Uterus (tissue), 4 donors: Measurements from ENCODE around the gene SLC5A12. TPM values are rescaled to one million over a fixed set of nuclear protein-coding genes. Genes with fewer than 3 reads are reported as not detected.

Experiments
- DNase-seq, 2 donors: peaks; one replicate each; pipeline ENCODE4 v3.0.0-alpha.2; 2019 to 2020
- H3K27ac ChIP-seq, 2 donors: fragments of 200-600 bp; sonication (generic); 1 replicate in 1 of 2; 2 replicates in 1 of 2; pipeline ENCODE4 v1.5.1; 2016 to 2018
- H3K27me3 ChIP-seq, 2 donors: fragments of 200-600 bp; sonication (generic); one replicate each; pipeline ENCODE4 v1.5.1; 2018 to 2019; ENCODE audit warnings: control low read depth in 1 of 2
- H3K36me3 ChIP-seq, 2 donors: fragments of 200-600 bp; sonication (generic); one replicate each; pipeline ENCODE4 v1.5.1; 2019; ENCODE audit warnings: control low read depth in 1 of 2
- H3K4me1 ChIP-seq, 2 donors: fragments of 200-600 bp; sonication (generic); one replicate each; pipeline ENCODE4 v1.5.1; 2018 to 2019; ENCODE audit warnings: control low read depth in 1 of 2
- H3K4me3 ChIP-seq, 2 donors: fragments of 200-600 bp; sonication (generic); 1 replicate in 1 of 2; 2 replicates in 1 of 2; pipeline ENCODE4 v1.5.1; 2018 to 2019; ENCODE audit warnings: mild to moderate bottlenecking in 1 of 2
- H3K9me3 ChIP-seq, 2 donors: fragments of 200-600 bp; sonication (generic); one replicate each; pipeline ENCODE4 v1.5.1; 2019; ENCODE audit warnings: control low read depth in 1 of 2
- POLR2A ChIP-seq, 2 donors: fragments of 450-650 bp; IDR thresholded peaks; one replicate each; pipeline ENCODE4 v1.6.1; 2016; ENCODE audit warnings: antibody characterized with exemption in 2 of 2, mild to moderate bottlenecking in 1 of 2, moderate library complexity in 1 of 2
- intact Hi-C: fragments of 100-400 bp; cut with DNase I; formaldehyde crosslinking; loops from one replicate; pipeline ENCODE4 v1.15.1; 2023; ENCODE audit warnings: low total_unique reads
- total RNA-seq, 4 donors: library from RNA; depleted of rRNA in 3 of 4; stranded (reverse); fragments of >200 nt in 3 of 4; gene quantifications; one replicate each; pipeline versions ENCODE4 v1.1.0 to v1.2.4, GENCODE V29; 2014 to 2023
- TF ChIP-seq, protein P1 (sequence below), 4 experiments: fragments of 200-600 bp in 2 of 4; fragments of 450-650 bp in 2 of 4; sonication (generic) in 2 of 4; IDR thresholded peaks; one replicate each; pipeline ENCODE4 v1.5.1; 2016 to 2019; ENCODE audit warnings: antibody characterized with exemption in 4 of 4, mild to moderate bottlenecking in 2 of 4, moderate library complexity in 1 of 4
- donor health status: DM: yes; HTN: yes; CAD: no.

The SLC5A12 gene
- total RNA-seq, 4 donors from 2014 or later, result 0.14 TPM; not detected in 3

DNA sequence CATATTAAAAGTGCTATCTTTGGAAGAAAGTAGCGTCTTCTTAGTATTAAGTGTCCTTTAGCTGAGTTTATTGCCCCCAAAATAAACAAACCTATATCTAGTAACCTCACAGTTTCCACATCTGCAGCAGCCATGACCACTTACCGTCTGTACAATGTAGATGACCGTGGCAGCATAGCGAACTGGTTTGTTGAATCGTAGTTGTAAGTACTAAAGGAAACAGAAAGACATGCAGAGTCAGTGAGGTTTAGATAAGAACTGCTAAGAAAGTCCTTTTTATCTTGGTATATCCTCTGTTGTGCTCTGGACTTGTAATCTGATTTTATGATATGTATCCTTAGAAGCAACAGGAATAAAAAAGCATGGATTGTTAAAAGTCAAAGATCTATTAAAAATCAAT lies 9.4 kb downstream of the SLC5A12 start:
- Histone ChIP-seq H3K27ac (no peak overlapping the region), H3K9me3 (no peaks in the 10 kb centered on the region), H3K27me3 (no peaks in the 10 kb centered on the region), H3K4me3 (no peak overlapping the region), H3K36me3 (no peaks in the 10 kb centered on the region), H3K4me1 (no peaks in the 10 kb centered on the region)
- intact Hi-C loops, result no loop called here
- TF ChIP-seq POLR2A (IDR thresholded peaks at IDR 0.05), result no peak
- TF ChIP-seq, protein P1, sequence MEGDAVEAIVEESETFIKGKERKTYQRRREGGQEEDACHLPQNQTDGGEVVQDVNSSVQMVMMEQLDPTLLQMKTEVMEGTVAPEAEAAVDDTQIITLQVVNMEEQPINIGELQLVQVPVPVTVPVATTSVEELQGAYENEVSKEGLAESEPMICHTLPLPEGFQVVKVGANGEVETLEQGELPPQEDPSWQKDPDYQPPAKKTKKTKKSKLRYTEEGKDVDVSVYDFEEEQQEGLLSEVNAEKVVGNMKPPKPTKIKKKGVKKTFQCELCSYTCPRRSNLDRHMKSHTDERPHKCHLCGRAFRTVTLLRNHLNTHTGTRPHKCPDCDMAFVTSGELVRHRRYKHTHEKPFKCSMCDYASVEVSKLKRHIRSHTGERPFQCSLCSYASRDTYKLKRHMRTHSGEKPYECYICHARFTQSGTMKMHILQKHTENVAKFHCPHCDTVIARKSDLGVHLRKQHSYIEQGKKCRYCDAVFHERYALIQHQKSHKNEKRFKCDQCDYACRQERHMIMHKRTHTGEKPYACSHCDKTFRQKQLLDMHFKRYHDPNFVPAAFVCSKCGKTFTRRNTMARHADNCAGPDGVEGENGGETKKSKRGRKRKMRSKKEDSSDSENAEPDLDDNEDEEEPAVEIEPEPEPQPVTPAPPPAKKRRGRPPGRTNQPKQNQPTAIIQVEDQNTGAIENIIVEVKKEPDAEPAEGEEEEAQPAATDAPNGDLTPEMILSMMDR (IDR thresholded peaks at IDR 0.05), result no peak
- DNase-seq, result no peak

DNA sequence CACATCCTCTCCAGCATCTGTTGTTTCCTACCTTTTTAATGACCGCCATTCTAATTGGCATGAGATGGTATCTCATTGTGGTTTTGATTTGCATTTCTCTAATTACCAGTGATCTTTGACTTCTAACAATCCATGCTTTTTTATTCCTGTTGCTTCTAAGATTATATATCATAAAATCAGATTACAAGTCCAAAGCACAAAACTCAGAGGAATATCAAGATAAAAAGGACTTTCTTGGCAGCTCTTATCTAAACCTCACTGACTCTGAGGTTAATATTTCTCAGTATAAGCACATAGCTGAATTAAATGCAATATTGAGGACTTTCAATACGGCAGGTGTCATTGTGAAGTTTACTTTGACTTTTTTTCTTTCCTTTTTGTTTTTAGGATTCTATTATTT lies 11.4 kb downstream of the SLC5A12 start:
- no peak overlapping the region for H3K4me3 ChIP-seq
- H3K4me1 ChIP-seq, result no peaks in the 10 kb centered on the region
- intact Hi-C loops, result no loop called here
- H3K36me3 ChIP-seq, result no peaks in the 10 kb centered on the region
- DNase-seq, result no peak
- H3K9me3 ChIP-seq, result no peaks in the 10 kb centered on the region
- H3K27ac ChIP-seq, result no peak overlapping the region
- no peaks in the 10 kb centered on the region for H3K27me3 ChIP-seq
- TF ChIP-seq, protein P1 (IDR thresholded peaks at IDR 0.05), result no peak
- no peak for TF ChIP-seq POLR2A (IDR thresholded peaks at IDR 0.05)

DNA sequence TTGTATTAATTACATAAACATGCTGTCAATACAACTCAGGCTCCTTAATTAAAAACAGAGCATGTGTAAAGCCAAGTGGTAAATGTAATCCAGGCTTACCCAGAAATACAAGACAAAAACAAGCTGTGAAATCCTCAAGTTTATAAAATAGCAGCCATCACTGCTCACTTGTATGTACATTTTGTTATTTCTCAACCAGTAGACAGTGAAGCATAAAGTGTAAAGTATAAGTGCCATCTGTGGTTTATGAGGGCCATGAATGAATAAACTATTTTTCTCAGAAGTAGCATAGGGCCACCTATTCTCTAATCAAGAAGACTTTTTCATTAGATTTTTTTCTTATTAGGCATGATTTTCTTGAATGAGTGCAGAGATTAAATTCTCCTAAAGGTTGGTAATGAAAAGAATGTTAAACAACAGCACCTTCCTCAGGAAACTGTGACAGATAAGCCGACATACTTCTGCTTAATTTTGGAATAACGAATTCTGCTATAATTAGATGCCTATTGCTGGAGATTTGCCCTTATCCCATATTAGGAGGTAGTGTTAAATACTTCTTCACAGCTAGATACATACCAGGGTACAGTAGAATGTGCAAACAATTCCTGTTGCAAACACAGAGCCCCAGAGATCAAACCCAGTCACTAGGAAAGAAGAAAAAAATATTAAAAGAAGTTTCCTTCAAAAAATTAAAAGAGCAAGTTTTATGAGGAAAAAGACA lies 13.0 kb downstream of the SLC5A12 start:
- Histone ChIP-seq H3K36me3 (no peaks in the 10 kb centered on the region), H3K27me3 (no peaks in the 10 kb centered on the region), H3K27ac (no peak overlapping the region), H3K4me1 (no peaks in the 10 kb centered on the region), H3K4me3 (no peak overlapping the region), H3K9me3 (no peaks in the 10 kb centered on the region)
- TF ChIP-seq, protein P1 (IDR thresholded peaks at IDR 0.05), result no peak
- no peak for TF ChIP-seq POLR2A (IDR thresholded peaks at IDR 0.05)
- DNase-seq, result no peak
- intact Hi-C loops, result no loop called here

GRCh38 chr11:26706181-26706580 lies 15.7 kb downstream of the SLC5A12 start:
- no peaks in the 10 kb centered on the region for H3K9me3 ChIP-seq
- no peak for DNase-seq
- H3K27me3 ChIP-seq, result no peaks in the 10 kb centered on the region
- H3K36me3 ChIP-seq, result no peaks in the 10 kb centered on the region
- H3K4me3 ChIP-seq, result no peak overlapping the region
- intact Hi-C loops, result no loop called here
- no peak overlapping the region for H3K27ac ChIP-seq
- TF ChIP-seq, protein P1 (IDR thresholded peaks at IDR 0.05), result no peak
- no peak for TF ChIP-seq POLR2A (IDR thresholded peaks at IDR 0.05)
- H3K4me1 ChIP-seq, result no peaks in the 10 kb centered on the region

DNA sequence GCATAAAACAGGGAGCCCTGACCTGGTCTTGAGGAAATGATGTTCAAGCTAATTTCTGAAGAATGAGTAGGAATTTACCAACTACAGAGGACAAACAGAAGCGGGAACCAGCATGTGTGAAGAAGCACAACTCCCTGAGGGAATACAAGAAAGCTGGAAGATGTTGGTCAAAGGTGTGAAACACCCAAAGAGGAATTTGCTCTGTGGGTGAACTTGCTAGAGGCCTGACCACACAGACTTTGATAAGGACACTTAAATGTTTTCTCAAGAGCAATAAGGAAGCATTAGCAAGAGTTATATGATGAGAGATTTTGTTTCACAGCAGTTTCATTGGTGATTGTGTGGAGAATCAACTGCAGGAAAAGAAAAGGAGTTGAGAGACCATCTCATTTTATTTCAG lies 17.6 kb downstream of the SLC5A12 start:
- H3K36me3 ChIP-seq, result no peaks in the 10 kb centered on the region
- no peak overlapping the region for H3K4me3 ChIP-seq
- no peak overlapping the region for H3K27ac ChIP-seq
- no peaks in the 10 kb centered on the region for H3K4me1 ChIP-seq
- no peak for TF ChIP-seq POLR2A (IDR thresholded peaks at IDR 0.05)
- TF ChIP-seq, protein P1 (IDR thresholded peaks at IDR 0.05), result no peak
- DNase-seq, result no peak
- no peaks in the 10 kb centered on the region for H3K9me3 ChIP-seq
- no peaks in the 10 kb centered on the region for H3K27me3 ChIP-seq
- intact Hi-C loops, result no loop called here
